ENCODE results near the gene WDR17. TPM values are rescaled to one million over a fixed set of nuclear protein-coding genes. Genes with fewer than 3 reads are reported as not detected.

Gene WDR17
- total and polyA plus RNA-seq, 2 donors (not counting 1 experiment from before 2014, with no cell fraction given): 2.1 to 7.1 TPM

- DNase-seq (no peak), ATAC-seq (ENCODE audit: low read depth) (no peak)
- ChIA-PET POLR2A (no interaction called here), CTCF (no interaction called here)
- no CpG with 5 or more reads among the region's 2 CpGs for WGBS (ENCODE audit: insufficient coverage)
- H3K4me2 ChIP-seq (replicated peaks; ENCODE audit: low read depth, low read length, poor library complexity, severe bottlenecking): no peak overlapping the region
- Mint-ChIP-seq H3K4me1 (no peaks in the 10 kb centered on the region), H3K27ac (no peak overlapping the region), H3K4me3 (no peak overlapping the region), H3K27me3 (no peaks in the 10 kb centered on the region), H3K9me3 (ENCODE audit: insufficient read depth) (no peaks in the 10 kb centered on the region)
- H3K4me3 ChIP-seq (ENCODE audit: control extremely low read depth in 1 of 5, extremely low read depth in 1 of 5, insufficient read depth in 1 of 5, low read depth in 2 of 5, low read length in 4 of 5): no peak overlapping the region
- H3K9me3 ChIP-seq (ENCODE audit: control extremely low read depth in 1 of 3, control insufficient read depth in 2 of 3, insufficient read depth in 1 of 3, low read length in 2 of 3): no peaks in the 10 kb centered on the region
- TF ChIP-seq CTCF (IDR thresholded peaks at IDR 0.05) (no peak), EZH2 (IDR thresholded peaks at IDR 0.05; ENCODE audit: borderline replicate concordance, insufficient read depth, low read depth, low read length, poor library complexity, severe bottlenecking) (no peak)
- H3K79me2 ChIP-seq (ENCODE audit: control insufficient read depth, insufficient read depth, low read length): no peaks in the 10 kb centered on the region
- H3K27me3 ChIP-seq (replicated peaks in 1 of 4; ENCODE audit: control extremely low read depth in 1 of 4, control insufficient read depth in 3 of 4, insufficient read depth in 4 of 4, low read length in 3 of 4): no peaks in the 10 kb centered on the region
- H3K9ac ChIP-seq (ENCODE audit: low read length): no peak overlapping the region
- H3K4me1 ChIP-seq (ENCODE audit: control insufficient read depth in 2 of 2, insufficient read depth in 2 of 2, low read length in 2 of 2): no peaks in the 10 kb centered on the region
- intact Hi-C loops (cut with micrococcal nuclease): no loop called here
- no peaks in the 10 kb centered on the region for H4K20me1 ChIP-seq (ENCODE audit: control insufficient read depth, insufficient read depth, low read length, poor library complexity, severe bottlenecking)
- no peak overlapping the region for H2AFZ ChIP-seq (ENCODE audit: insufficient read depth, low read depth, low read length, poor library complexity, severe bottlenecking)
- H3K36me3 ChIP-seq (replicated peaks in 1 of 2; ENCODE audit: control extremely low read depth in 1 of 2, control insufficient read depth in 1 of 2, extremely low read depth in 1 of 2, insufficient read depth in 2 of 2, low read length in 1 of 2): no peaks in the 10 kb centered on the region
- no peak overlapping the region for H3K27ac ChIP-seq (ENCODE audit: low read length in 2 of 2)
These were observed 69.0 kb downstream of the WDR17 start for GRCh38 chr4:176134670-176135069.

- Histone ChIP-seq H3K9me3 (ENCODE audit: control extremely low read depth in 1 of 3, control insufficient read depth in 2 of 3, insufficient read depth in 1 of 3, low read length in 2 of 3) (no peaks in the 10 kb centered on the region), H3K36me3 (replicated peaks in 1 of 2; ENCODE audit: control extremely low read depth in 1 of 2, control insufficient read depth in 1 of 2, extremely low read depth in 1 of 2, insufficient read depth in 2 of 2, low read length in 1 of 2) (no peaks in the 10 kb centered on the region), H3K27ac (ENCODE audit: low read length in 2 of 2) (no peak overlapping the region), H3K79me2 (ENCODE audit: control insufficient read depth, insufficient read depth, low read length) (no peaks in the 10 kb centered on the region), H3K9ac (ENCODE audit: low read length) (no peak overlapping the region), H3K4me2 (replicated peaks; ENCODE audit: low read depth, low read length, poor library complexity, severe bottlenecking) (no peak overlapping the region), H3K4me1 (ENCODE audit: control insufficient read depth in 2 of 2, insufficient read depth in 2 of 2, low read length in 2 of 2) (no peaks in the 10 kb centered on the region), H3K27me3 (replicated peaks in 1 of 4; ENCODE audit: control extremely low read depth in 1 of 4, control insufficient read depth in 3 of 4, insufficient read depth in 4 of 4, low read length in 3 of 4) (no peaks in the 10 kb centered on the region), H4K20me1 (ENCODE audit: control insufficient read depth, insufficient read depth, low read length, poor library complexity, severe bottlenecking) (no peaks in the 10 kb centered on the region), H2AFZ (ENCODE audit: insufficient read depth, low read depth, low read length, poor library complexity, severe bottlenecking) (no peak overlapping the region), H3K4me3 (ENCODE audit: control extremely low read depth in 1 of 5, extremely low read depth in 1 of 5, insufficient read depth in 1 of 5, low read depth in 2 of 5, low read length in 4 of 5) (no peak overlapping the region)
- Mint-ChIP-seq H3K4me1 (no peaks in the 10 kb centered on the region), H3K4me3 (no peak overlapping the region), H3K9me3 (ENCODE audit: insufficient read depth) (no peaks in the 10 kb centered on the region), H3K27me3 (no peaks in the 10 kb centered on the region), H3K27ac (no peak overlapping the region)
- ChIA-PET POLR2A (no interaction called here), CTCF (no interaction called here)
- ATAC-seq (ENCODE audit: low read depth) (no peak), DNase-seq (no peak)
- TF ChIP-seq CTCF (IDR thresholded peaks at IDR 0.05): no peak
- TF ChIP-seq EZH2 (IDR thresholded peaks at IDR 0.05; ENCODE audit: borderline replicate concordance, insufficient read depth, low read depth, low read length, poor library complexity, severe bottlenecking): no peak
- intact Hi-C loops (cut with micrococcal nuclease): no loop called here
These were observed 72.0 kb downstream of the WDR17 start for GRCh38 chr4:176137631-176138030.

Measured in B cell (primary cell).